Measurements from ENCODE around the gene CENPL. TPM values are rescaled to one million over a fixed set of nuclear protein-coding genes. Genes with fewer than 3 reads are reported as not detected.

Gene CENPL
- total and polyA plus RNA-seq, 9 of the 15 experiments (the other 6 are each of a cell fraction or from before 2014, with no cell fraction given), result 33.0 to 52.7 (median 39.7) TPM

- TF ChIP-seq, protein P1, sequence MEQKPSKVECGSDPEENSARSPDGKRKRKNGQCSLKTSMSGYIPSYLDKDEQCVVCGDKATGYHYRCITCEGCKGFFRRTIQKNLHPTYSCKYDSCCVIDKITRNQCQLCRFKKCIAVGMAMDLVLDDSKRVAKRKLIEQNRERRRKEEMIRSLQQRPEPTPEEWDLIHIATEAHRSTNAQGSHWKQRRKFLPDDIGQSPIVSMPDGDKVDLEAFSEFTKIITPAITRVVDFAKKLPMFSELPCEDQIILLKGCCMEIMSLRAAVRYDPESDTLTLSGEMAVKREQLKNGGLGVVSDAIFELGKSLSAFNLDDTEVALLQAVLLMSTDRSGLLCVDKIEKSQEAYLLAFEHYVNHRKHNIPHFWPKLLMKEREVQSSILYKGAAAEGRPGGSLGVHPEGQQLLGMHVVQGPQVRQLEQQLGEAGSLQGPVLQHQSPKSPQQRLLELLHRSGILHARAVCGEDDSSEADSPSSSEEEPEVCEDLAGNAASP (IDR thresholded peaks at IDR 0.05), result no peak
- peak; percentile 51 for TF ChIP-seq ARID1B (IDR thresholded peaks at IDR 0.05)
- TF ChIP-seq, protein P2, sequence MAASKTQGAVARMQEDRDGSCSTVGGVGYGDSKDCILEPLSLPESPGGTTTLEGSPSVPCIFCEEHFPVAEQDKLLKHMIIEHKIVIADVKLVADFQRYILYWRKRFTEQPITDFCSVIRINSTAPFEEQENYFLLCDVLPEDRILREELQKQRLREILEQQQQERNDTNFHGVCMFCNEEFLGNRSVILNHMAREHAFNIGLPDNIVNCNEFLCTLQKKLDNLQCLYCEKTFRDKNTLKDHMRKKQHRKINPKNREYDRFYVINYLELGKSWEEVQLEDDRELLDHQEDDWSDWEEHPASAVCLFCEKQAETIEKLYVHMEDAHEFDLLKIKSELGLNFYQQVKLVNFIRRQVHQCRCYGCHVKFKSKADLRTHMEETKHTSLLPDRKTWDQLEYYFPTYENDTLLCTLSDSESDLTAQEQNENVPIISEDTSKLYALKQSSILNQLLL (CRISPR knock-in tag; IDR thresholded peaks at IDR 0.05; ENCODE audit: borderline replicate concordance), result no peak
- no peak for TF ChIP-seq GTF2A2 (tag; IDR thresholded peaks at IDR 0.05)
- no peak for TF ChIP-seq ZNF408 (CRISPR knock-in tag; IDR thresholded peaks at IDR 0.05; ENCODE audit: low read depth)
- peak; percentile 83 for TF ChIP-seq NFIC (IDR thresholded peaks at IDR 0.05)
- TF ChIP-seq PYGO2 (tag; IDR thresholded peaks at IDR 0.05), result no peak
- TF ChIP-seq, protein P3, sequence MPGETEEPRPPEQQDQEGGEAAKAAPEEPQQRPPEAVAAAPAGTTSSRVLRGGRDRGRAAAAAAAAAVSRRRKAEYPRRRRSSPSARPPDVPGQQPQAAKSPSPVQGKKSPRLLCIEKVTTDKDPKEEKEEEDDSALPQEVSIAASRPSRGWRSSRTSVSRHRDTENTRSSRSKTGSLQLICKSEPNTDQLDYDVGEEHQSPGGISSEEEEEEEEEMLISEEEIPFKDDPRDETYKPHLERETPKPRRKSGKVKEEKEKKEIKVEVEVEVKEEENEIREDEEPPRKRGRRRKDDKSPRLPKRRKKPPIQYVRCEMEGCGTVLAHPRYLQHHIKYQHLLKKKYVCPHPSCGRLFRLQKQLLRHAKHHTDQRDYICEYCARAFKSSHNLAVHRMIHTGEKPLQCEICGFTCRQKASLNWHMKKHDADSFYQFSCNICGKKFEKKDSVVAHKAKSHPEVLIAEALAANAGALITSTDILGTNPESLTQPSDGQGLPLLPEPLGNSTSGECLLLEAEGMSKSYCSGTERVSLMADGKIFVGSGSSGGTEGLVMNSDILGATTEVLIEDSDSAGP (CRISPR knock-in tag; IDR thresholded peaks at IDR 0.05), result no peak; the same call in 1 of the 2 replicates
- TF ChIP-seq POLR3A (IDR thresholded peaks at IDR 0.05; ENCODE audit: borderline replicate concordance, extremely low read depth, insufficient read depth, insufficient read length), result no peak
- no peak for TF ChIP-seq ZBTB8A (IDR thresholded peaks at IDR 0.05; ENCODE audit: partially characterized antibody)
- no peak for TF ChIP-seq RBM34 (IDR thresholded peaks at IDR 0.05; ENCODE audit: borderline replicate concordance, insufficient read depth, low read length)
- no peak for TF ChIP-seq HLTF (IDR thresholded peaks at IDR 0.05)
- TF ChIP-seq NFIX (CRISPR knock-in tag; IDR thresholded peaks at IDR 0.05; ENCODE audit: low read depth), result no peak
- no peak for TF ChIP-seq ZNF217 (CRISPR knock-in tag; IDR thresholded peaks at IDR 0.05)
- TF ChIP-seq ZNF444 (CRISPR knock-in tag; IDR thresholded peaks at IDR 0.05), result no peak
- TF ChIP-seq TAF7 (tag; IDR thresholded peaks at IDR 0.05), result no peak; the same call in 1 of the 2 replicates
- TF ChIP-seq, protein P4, sequence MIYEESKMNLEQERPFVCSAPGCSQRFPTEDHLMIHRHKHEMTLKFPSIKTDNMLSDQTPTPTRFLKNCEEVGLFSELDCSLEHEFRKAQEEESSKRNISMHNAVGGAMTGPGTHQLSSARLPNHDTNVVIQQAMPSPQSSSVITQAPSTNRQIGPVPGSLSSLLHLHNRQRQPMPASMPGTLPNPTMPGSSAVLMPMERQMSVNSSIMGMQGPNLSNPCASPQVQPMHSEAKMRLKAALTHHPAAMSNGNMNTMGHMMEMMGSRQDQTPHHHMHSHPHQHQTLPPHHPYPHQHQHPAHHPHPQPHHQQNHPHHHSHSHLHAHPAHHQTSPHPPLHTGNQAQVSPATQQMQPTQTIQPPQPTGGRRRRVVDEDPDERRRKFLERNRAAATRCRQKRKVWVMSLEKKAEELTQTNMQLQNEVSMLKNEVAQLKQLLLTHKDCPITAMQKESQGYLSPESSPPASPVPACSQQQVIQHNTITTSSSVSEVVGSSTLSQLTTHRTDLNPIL (CRISPR knock-in tag; IDR thresholded peaks at IDR 0.05), result no peak
- TF ChIP-seq GTF2B (IDR thresholded peaks at IDR 0.05; ENCODE audit: extremely low read depth, insufficient read length), result peak; percentile 78
- TF ChIP-seq ZNF274 (IDR thresholded peaks at IDR 0.05; ENCODE audit: borderline replicate concordance, low read depth, low read length), result no peak
- TF ChIP-seq MEF2A (IDR thresholded peaks at IDR 0.05; ENCODE audit: control insufficient read depth, low read depth, low read length), result 0 out of 2 replicates have a peak, but pooled peaks have one; percentile 51
Measured at GRCh38 chr1:173824315-173825081, at the start of gene CENPL, which contains the start of gene DARS2 (continued).
